HG03571 (cell line): ENCODE results near the gene ITIH2.
A peak's percentile ranks its signal among the peaks of the same experiment; 100 is the strongest.
"Not testable (repeated sequence)": the region's sequence is repeated elsewhere in the genome, so short reads cannot be mapped to it uniquely, and the experiment has no call there.

Source experiments
- ATAC-seq: cut with Tn5 transposase; IDR thresholded peaks from one replicate; pipeline ENCODE4 v1.9.1; 2021; ENCODE audit not compliant: unreplicated experiment

The ITIH2 gene

GRCh38 chr10:7738536-7739407 lies 35.7 kb downstream of the ITIH2 start:
- ATAC-seq: no peak

- no peak for ATAC-seq
These were observed 41.2 kb downstream of the ITIH2 start for GRCh38 chr10:7744307-7744706.

- not testable (repeated sequence) for ATAC-seq
These were observed 45.5 kb downstream of the ITIH2 start for GRCh38 chr10:7748637-7749036.

GRCh38 chr10:7750222-7750621 lies 47.1 kb downstream of the ITIH2 start:
- no peak for ATAC-seq

- ATAC-seq: no peak
These were observed 49.1 kb downstream of the ITIH2 start for GRCh38 chr10:7752251-7752650.

- ATAC-seq: no peak
These were observed 52.0 kb downstream of the ITIH2 start for GRCh38 chr10:7755103-7755502.

GRCh38 chr10:7756360-7756992 lies 53.4 kb downstream of the ITIH2 start:
- no peak for ATAC-seq

- no peak for ATAC-seq
These were observed 60.8 kb downstream of the ITIH2 start for GRCh38 chr10:7763929-7764328.

- no peak for ATAC-seq
These were observed 63.1 kb downstream of the ITIH2 start for GRCh38 chr10:7766241-7766640.

- ATAC-seq: no peak
These were observed 64.1 kb downstream of the ITIH2 start for GRCh38 chr10:7767209-7767608.

GRCh38 chr10:7768417-7768816 lies 65.3 kb downstream of the ITIH2 start:
- ATAC-seq: no peak

GRCh38 chr10:7773845-7774801 lies 71.0 kb downstream of the ITIH2 start:
- ATAC-seq: no peak

GRCh38 chr10:7776777-7777176 lies 73.7 kb downstream of the ITIH2 start:
- ATAC-seq: no peak

GRCh38 chr10:7782194-7782593 lies 79.1 kb downstream of the ITIH2 start:
- ATAC-seq: not testable (repeated sequence)

- ATAC-seq: no peak
These were observed 83.3 kb downstream of the ITIH2 start for GRCh38 chr10:7786430-7786829.

- ATAC-seq: peak; percentile 8
These were observed 84.2 kb downstream of the ITIH2 start for GRCh38 chr10:7787150-7787856.

- peak; percentile 93 for ATAC-seq
These were observed 84.9 kb downstream of the ITIH2 start, which contains the start of the genes ATP5F1C and KIN for GRCh38 chr10:7787857-7788638. ATP5F1C (plus strand) TSS chr10:7788177; CDS start chr10:7788208, 31 bp downstream. KIN (minus strand) TSS chr10:7787993; CDS start chr10:7787933, 60 bp downstream.

GRCh38 chr10:7788639-7789286 lies 85.6 kb downstream of the ITIH2 start:
- ATAC-seq: peak; percentile 3

- no peak for ATAC-seq
These were observed 86.3 kb downstream of the ITIH2 start for GRCh38 chr10:7789390-7789789.
